Astrocyte of the hippocampus (primary cell): Measurements from ENCODE around the gene MORC1.
A peak's percentile ranks its signal among the peaks of the same experiment; 100 is the strongest.

Experiments
- DNase-seq: peaks from one replicate; pipeline ENCODE4 v3.0.0; 2011; ENCODE audit warnings: low read depth, low spot score

Gene MORC1

DNA sequence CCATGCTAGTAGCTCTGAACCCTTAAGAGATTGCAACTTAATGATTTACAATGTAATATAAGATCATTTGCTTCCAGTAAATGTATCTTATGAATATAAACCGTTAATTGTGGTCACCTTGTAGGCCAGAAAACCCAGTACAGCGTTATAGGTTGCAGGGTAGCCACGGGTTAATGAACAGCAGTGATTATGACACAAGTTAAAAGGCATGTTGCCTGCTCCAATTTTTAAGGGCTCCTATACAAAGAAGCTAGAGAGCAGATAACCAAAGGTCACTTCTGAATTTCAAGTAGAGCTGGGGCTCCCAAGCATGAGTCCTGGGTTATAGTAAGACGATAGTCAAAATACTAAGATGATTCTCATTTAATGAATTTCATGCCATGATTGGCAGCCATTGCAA lies 177.8 kb downstream of the MORC1 start:
- no peak for DNase-seq

DNA sequence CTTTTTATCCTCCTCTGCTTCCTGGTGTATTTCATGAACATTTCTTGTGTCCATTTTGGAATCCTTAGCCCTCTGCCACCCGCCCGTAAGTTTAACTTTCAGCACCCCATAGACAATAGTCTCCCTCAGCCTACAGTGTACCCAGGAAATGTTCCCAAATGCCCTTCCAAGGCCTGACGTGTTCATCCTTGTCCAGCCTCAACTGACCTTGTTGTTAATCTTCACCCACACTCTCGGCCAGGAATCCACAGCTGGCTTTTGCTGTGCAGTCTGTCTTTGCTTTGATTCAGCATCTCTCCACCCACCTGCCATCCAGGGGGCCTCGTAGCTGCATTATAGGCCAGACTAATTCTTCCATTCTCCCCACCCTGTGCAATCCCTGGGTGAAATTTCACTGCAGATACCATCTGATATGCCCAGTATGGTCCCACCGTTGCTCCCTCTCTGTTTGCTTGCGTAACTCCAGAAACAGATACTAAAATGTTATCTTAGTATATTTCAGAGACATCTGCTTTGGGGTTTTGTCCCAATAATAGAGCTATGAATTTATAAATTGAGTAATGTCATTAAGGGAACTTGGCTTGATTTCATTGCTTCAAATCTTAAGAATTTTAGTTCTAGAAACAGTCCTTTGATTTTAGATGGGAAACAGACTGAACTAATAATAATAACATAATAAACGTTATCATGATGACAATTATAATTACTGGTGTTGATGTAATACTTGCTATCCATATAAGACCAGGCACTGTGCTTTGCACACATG lies 180.8 kb downstream of the MORC1 start:
- no peak for DNase-seq

DNA sequence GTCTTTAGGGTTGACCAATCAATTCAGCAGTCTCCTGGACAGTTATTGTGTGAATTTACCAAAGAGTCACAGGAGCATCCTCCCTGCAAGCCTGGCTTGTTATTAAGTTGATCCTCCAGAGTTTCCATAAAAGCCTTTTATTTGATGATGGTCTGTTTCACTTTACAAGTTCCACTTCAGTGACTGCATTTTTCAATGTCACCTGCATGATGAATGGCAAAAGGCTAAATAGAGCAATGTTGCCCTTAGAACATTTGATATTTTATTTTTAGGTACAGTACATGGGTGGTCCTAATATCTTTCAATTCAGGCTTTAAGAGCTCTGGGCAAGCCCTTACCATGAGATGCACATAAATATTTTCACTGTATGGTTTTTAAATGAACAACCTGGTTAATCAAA lies 186.9 kb downstream of the MORC1 start:
- DNase-seq, result no peak

DNA sequence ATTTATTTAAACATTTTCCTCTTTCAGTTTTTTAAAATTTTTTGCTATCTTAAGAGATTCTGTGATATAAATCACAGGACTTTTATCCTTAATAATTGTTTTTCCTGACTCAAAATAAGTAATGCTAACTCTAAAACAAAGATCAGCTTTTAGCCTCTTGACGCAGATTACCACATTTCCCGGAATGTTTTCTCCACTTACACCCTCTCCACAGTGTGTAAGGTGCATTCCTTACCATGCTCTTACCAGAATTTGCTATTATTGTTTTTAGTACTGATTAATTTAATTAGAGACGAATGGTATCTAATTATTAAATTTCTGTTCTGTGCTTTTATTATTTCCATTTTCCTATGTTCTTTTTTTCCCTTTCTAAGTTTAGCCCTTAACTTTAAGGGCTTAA lies 199.1 kb downstream of the MORC1 start:
- no peak for DNase-seq

DNA sequence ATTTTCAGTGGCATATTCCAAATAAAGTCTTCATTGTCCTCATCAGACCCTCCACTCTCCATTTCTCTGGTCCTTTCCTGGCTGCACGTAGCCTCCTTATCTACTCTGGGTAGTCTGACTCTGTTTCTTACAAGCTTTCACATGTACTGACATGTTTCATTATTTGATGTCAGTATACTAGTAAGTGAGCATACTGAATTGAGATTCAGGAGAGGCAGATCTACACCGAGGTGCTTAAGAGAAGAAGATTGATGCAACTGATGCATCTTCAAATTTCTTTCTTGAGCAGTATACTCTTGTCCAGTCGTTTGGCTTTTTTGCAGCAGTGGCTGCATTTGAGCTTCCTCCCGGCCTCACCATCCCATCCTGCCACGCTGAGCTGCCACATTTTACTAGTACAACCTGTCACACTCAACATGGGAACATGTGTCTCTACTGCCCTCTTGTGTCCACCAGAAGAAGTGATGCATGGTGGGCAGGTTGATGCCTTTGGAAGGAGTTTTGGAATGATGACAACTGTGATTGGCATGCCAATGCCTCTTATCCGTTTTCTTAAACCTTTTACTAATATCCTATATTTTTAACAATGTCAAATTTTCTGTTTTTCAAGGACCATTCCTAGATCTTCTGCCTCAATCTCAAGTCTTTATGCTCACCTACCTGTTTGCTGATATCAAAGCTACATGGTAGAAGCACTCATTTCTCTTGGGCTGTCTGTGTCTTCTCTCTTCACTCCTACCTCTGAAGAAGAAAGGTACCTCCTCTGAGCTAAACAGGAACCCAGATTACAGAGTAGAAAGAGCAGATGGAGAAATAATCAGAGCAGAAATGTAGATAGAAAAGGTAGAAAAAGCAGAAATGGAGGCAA lies 202.9 kb downstream of the MORC1 start:
- peak; percentile 85 for DNase-seq

DNA sequence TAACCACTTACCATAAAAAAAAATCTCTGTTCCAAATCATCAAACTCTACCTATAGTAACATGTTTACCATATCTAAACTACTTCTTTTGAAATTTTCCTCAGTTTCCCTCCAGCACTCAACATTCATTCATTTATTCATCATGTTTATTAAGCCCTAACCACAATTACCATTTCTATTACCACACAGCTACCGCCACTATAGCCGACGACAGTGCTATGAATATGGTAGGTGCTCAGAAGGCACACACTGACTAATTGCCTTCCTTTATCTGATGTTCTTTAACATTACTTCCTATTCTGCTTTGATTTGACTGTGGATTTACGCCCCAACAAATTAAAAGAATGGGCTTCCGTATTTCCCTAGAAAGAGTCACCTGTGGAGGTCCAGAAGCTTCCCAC lies 208.1 kb downstream of the MORC1 start:
- DNase-seq, result no peak
